Measurements from ENCODE around the gene MYL7.

DNA sequence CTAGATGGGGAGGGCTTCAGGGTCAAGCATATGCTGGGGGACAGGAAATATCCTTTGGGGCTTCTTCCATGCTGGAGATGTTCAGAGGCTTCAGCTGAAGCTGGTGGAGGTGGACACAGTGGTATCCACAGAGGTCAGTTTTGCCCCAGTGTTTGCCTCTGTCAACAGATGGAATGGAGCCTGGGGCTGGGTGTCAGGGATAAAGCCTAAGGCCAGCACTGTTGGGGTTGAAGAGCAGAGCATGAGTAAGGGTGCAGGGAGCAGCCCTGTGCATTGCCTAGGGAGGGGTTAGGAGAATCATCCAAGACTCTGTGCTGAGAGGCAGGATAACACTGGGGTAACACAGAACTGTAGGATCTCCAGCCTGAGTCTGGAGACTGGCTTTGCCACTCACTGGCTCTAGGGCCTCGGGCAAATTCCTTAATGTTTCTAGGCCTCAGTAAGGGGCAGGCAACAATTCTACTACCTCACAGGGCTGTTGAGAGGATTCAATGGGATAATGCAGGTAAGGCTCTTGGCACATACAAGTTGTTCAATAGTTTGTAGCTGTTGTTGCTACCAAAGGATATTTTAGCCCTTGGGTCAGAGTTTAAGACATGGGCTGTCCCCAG, 21.8 kb upstream of the MYL7 start:
- TF ChIP-seq EZH2 (IDR thresholded peaks at IDR 0.05; ENCODE audit: borderline replicate concordance, low read length), result no peak
- TF ChIP-seq, protein P1, sequence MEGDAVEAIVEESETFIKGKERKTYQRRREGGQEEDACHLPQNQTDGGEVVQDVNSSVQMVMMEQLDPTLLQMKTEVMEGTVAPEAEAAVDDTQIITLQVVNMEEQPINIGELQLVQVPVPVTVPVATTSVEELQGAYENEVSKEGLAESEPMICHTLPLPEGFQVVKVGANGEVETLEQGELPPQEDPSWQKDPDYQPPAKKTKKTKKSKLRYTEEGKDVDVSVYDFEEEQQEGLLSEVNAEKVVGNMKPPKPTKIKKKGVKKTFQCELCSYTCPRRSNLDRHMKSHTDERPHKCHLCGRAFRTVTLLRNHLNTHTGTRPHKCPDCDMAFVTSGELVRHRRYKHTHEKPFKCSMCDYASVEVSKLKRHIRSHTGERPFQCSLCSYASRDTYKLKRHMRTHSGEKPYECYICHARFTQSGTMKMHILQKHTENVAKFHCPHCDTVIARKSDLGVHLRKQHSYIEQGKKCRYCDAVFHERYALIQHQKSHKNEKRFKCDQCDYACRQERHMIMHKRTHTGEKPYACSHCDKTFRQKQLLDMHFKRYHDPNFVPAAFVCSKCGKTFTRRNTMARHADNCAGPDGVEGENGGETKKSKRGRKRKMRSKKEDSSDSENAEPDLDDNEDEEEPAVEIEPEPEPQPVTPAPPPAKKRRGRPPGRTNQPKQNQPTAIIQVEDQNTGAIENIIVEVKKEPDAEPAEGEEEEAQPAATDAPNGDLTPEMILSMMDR (conservative IDR thresholded peaks at IDR 0.05 in 1 of 2, IDR thresholded peaks at IDR 0.05 in 1 of 2; ENCODE audit: extremely low read depth in 1 of 2, insufficient read depth in 1 of 2, low read depth in 1 of 2, low read length in 2 of 2), result no peak

All from mammary epithelial cell (primary cell).